ENCODE results near the gene FOXP1. TPM values are rescaled to one million over a fixed set of nuclear protein-coding genes. Genes with fewer than 3 reads are reported as not detected.

Gene FOXP1
- total and polyA plus RNA-seq, 2 donors (not counting 1 experiment from before 2014, with no cell fraction given): 91.1 to 508 TPM

DNA sequence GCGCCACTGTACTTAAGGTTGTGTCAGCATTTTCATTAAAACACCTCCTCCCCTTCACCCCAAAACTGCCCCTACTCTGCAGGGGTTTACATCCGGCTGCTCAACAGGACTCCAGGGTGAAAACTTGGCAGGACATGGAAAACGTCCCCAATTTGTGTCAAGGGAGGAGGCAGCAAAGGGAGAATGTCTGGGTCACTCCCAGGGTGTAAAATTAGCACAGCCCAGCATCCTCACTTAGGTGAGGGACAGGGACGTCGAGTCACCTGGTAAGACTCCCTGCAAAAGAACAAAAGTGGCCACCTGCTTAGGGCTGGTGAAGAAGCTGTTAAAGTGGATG, 532.3 kb downstream of the FOXP1 start:
- H4K20me1 ChIP-seq (ENCODE audit: control insufficient read depth, insufficient read depth, low read length, poor library complexity, severe bottlenecking): peaks cover 51% of the 10 kb centered on the region
- 73% methylated on average over 3 of the region's 5 CpGs for WGBS (ENCODE audit: insufficient coverage)
- ATAC-seq (ENCODE audit: low read depth): no peak
- no peaks in the 10 kb centered on the region for H3K9me3 ChIP-seq (ENCODE audit: control extremely low read depth in 1 of 3, control insufficient read depth in 2 of 3, insufficient read depth in 1 of 3, low read length in 2 of 3)
- H3K4me1 ChIP-seq (ENCODE audit: control insufficient read depth in 2 of 2, insufficient read depth in 2 of 2, low read length in 2 of 2): peaks cover 71 to 78% of the 10 kb centered on the region in 2 donors
- no peak for TF ChIP-seq EZH2 (IDR thresholded peaks at IDR 0.05; ENCODE audit: borderline replicate concordance, insufficient read depth, low read depth, low read length, poor library complexity, severe bottlenecking)
- TF ChIP-seq, protein P1, sequence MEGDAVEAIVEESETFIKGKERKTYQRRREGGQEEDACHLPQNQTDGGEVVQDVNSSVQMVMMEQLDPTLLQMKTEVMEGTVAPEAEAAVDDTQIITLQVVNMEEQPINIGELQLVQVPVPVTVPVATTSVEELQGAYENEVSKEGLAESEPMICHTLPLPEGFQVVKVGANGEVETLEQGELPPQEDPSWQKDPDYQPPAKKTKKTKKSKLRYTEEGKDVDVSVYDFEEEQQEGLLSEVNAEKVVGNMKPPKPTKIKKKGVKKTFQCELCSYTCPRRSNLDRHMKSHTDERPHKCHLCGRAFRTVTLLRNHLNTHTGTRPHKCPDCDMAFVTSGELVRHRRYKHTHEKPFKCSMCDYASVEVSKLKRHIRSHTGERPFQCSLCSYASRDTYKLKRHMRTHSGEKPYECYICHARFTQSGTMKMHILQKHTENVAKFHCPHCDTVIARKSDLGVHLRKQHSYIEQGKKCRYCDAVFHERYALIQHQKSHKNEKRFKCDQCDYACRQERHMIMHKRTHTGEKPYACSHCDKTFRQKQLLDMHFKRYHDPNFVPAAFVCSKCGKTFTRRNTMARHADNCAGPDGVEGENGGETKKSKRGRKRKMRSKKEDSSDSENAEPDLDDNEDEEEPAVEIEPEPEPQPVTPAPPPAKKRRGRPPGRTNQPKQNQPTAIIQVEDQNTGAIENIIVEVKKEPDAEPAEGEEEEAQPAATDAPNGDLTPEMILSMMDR (IDR thresholded peaks at IDR 0.05): no peak
- H3K9me3 Mint-ChIP-seq (ENCODE audit: insufficient read depth): no peaks in the 10 kb centered on the region
- no peaks in the 10 kb centered on the region for H3K27me3 ChIP-seq (replicated peaks in 1 of 4; ENCODE audit: control extremely low read depth in 1 of 4, control insufficient read depth in 3 of 4, insufficient read depth in 4 of 4, low read length in 3 of 4)
- peak overlapping the region in 1 of 2 donors; percentile 89 for H3K27ac ChIP-seq (ENCODE audit: low read length in 2 of 2)
- H3K9ac ChIP-seq (ENCODE audit: low read length): no peak overlapping the region
- DNase-seq: no peak
- peaks cover 2 to 85% of the 10 kb centered on the region in 2 experiments for H3K36me3 ChIP-seq (replicated peaks in 1 of 2; ENCODE audit: control extremely low read depth in 1 of 2, control insufficient read depth in 1 of 2, extremely low read depth in 1 of 2, insufficient read depth in 2 of 2, low read length in 1 of 2)
- ChIA-PET POLR2A (no interaction called here), CTCF (interaction anchor here (1.0 to 2.3 kb wide), 4 partner anchors 12 to 45 kb away, joined by 3 to 9 read pairs (median 4); no protein-coding TSS in a partner anchor)
- no peak overlapping the region for H2AFZ ChIP-seq (ENCODE audit: insufficient read depth, low read depth, low read length, poor library complexity, severe bottlenecking)
- peaks cover 99% of the 10 kb centered on the region for H3K4me1 Mint-ChIP-seq
- intact Hi-C loops (cut with micrococcal nuclease): no loop called here
- H3K4me3 Mint-ChIP-seq: peak overlapping the region; percentile 26
- no peak overlapping the region for H3K4me3 ChIP-seq (ENCODE audit: control extremely low read depth in 1 of 5, extremely low read depth in 1 of 5, insufficient read depth in 1 of 5, low read depth in 2 of 5, low read length in 4 of 5)
- no peaks in the 10 kb centered on the region for H3K27me3 Mint-ChIP-seq
- peak overlapping the region; percentile 76 for H3K27ac Mint-ChIP-seq
- H3K79me2 ChIP-seq (ENCODE audit: control insufficient read depth, insufficient read depth, low read length): peaks cover 98% of the 10 kb centered on the region
- H3K4me2 ChIP-seq (replicated peaks; ENCODE audit: low read depth, low read length, poor library complexity, severe bottlenecking): peak overlapping the region; percentile 31

DNA sequence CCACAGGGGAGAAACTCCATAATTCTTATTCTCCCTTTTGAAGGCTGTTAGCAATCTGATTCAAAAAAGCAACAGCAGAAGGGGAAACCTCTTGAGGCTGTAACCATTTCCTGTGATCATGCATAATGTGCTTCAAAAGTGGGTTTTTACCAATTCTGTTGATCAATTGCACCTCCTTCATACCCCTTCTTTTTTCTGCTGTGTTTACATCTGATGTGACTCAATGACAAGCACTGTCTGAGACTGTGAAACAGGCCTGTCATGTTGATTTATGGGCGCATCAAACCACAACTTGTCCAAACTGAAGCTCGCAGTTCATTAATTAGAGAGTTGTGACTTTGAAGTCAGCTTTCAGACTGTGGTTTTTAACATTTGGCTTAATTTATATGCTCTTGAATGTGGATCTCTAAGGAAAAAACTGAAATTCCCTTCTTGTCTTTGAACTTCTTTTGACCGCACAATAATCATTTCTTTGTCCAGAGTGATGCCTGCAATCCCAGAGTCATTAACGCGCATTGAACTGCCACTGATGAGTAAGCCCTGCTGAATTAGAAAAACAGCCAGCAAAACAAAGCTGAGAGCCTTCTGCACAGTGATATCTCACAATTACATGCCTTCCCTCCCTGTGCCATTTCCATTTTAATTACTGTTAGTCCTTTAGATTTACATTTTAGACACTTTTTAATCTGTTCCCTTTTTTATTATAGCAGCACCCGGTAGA, 532.8 kb downstream of the FOXP1 start:
- Mint-ChIP-seq H3K27me3 (no peaks in the 10 kb centered on the region), H3K4me1 (peaks cover 99% of the 10 kb centered on the region), H3K4me3 (peak overlapping the region; percentile 46), H3K9me3 (ENCODE audit: insufficient read depth) (no peaks in the 10 kb centered on the region), H3K27ac (peak overlapping the region; percentile 76)
- H3K9me3 ChIP-seq (ENCODE audit: control extremely low read depth in 1 of 3, control insufficient read depth in 2 of 3, insufficient read depth in 1 of 3, low read length in 2 of 3): no peaks in the 10 kb centered on the region
- no peak for TF ChIP-seq EZH2 (IDR thresholded peaks at IDR 0.05; ENCODE audit: borderline replicate concordance, insufficient read depth, low read depth, low read length, poor library complexity, severe bottlenecking)
- TF ChIP-seq, protein P1 (IDR thresholded peaks at IDR 0.05): no peak
- no peaks in the 10 kb centered on the region for H3K27me3 ChIP-seq (replicated peaks in 1 of 4; ENCODE audit: control extremely low read depth in 1 of 4, control insufficient read depth in 3 of 4, insufficient read depth in 4 of 4, low read length in 3 of 4)
- POLR2A ChIA-PET: no interaction called here
- CTCF ChIA-PET: interaction anchor here (1.0 to 1.3 kb wide), 2 partner anchors 39 to 44 kb away, joined by 3 read pairs; no protein-coding TSS in a partner anchor
- ATAC-seq (ENCODE audit: low read depth): no peak
- H3K27ac ChIP-seq (ENCODE audit: low read length in 2 of 2): peak overlapping the region in 1 of 2 donors; percentile 89
- DNase-seq: no peak
- H3K36me3 ChIP-seq (replicated peaks in 1 of 2; ENCODE audit: control extremely low read depth in 1 of 2, control insufficient read depth in 1 of 2, extremely low read depth in 1 of 2, insufficient read depth in 2 of 2, low read length in 1 of 2): peaks cover 2 to 89% of the 10 kb centered on the region in 2 experiments
- 49% methylated on average over 5 of the region's 6 CpGs for WGBS (ENCODE audit: insufficient coverage)
- intact Hi-C loops (cut with micrococcal nuclease): no loop called here
- H3K4me1 ChIP-seq (ENCODE audit: control insufficient read depth in 2 of 2, insufficient read depth in 2 of 2, low read length in 2 of 2): peaks cover 76 to 83% of the 10 kb centered on the region in 2 donors
- H3K79me2 ChIP-seq (ENCODE audit: control insufficient read depth, insufficient read depth, low read length): peaks cover 97% of the 10 kb centered on the region
- H3K9ac ChIP-seq (ENCODE audit: low read length): no peak overlapping the region
- H3K4me2 ChIP-seq (replicated peaks; ENCODE audit: low read depth, low read length, poor library complexity, severe bottlenecking): peak overlapping the region; percentile 31
- H2AFZ ChIP-seq (ENCODE audit: insufficient read depth, low read depth, low read length, poor library complexity, severe bottlenecking): no peak overlapping the region
- no peak overlapping the region for H3K4me3 ChIP-seq (ENCODE audit: control extremely low read depth in 1 of 5, extremely low read depth in 1 of 5, insufficient read depth in 1 of 5, low read depth in 2 of 5, low read length in 4 of 5)
- peaks cover 48% of the 10 kb centered on the region for H4K20me1 ChIP-seq (ENCODE audit: control insufficient read depth, insufficient read depth, low read length, poor library complexity, severe bottlenecking)

All from B cell (primary cell).